ENCODE measurements around the gene TMEM271.
"Not testable (repeated sequence)": the region's sequence is repeated elsewhere in the genome, so short reads cannot be mapped to it uniquely, and the experiment has no call there.

The TMEM271 gene

GRCh38 chr4:609400-610050, 33.4 kb upstream of the TMEM271 start:
- DNase-seq, result no peak

GRCh38 chr4:608236-608635, 32.1 kb upstream of the TMEM271 start:
- no peak for DNase-seq

DNA sequence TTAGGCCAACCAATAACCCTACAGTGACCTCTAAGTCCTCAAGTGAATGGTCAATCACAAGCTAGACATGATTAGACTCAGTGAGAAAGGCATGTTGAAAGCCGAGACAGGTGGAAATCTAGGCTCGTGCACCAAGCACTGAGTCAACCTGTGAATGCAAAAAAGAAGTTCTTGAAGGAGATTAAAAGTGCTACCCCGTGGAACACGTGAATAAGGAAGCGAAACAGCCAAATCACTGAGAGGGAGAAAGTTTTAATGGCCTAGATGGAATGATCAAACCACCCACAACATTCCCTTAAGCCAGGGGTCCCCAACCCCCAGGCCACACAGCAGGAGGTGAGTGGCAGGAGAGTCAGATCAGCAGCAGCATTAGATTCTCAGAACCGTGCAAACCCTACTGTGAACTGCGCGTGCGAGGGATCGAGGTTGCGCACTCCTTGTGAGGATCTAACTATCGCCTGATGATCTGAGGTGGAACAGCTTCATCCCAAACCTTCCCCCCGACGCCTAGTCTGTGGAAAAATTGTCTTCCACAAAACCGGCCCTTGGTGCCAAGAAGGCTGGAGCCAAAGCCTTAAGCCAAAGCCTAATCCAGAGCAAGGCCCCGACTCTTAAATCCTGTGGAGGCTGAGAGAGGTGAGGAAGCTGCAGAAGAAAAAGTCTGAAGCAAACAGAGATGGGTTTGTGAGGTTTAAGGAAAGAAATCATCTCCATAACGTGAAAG, 29.8 kb upstream of the TMEM271 start:
- DNase-seq, result no peak

DNA sequence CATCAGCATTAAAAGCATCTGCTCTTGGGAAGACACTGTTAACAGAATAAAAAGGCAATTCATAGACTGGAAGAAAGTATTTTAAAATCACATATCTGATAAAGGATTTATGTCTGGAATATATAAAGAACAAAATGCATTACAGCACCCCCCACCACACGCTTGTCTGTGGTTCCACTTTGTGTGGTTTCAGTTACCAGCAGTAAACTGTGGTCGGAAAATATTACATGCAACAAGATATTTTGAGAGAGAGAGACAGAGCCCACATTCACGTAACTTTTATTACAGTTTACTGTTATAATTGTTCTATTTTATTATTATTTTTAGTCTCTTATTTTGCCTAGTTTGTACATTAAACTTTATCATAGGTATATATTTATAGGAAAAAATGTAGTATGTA, 28.0 kb upstream of the TMEM271 start:
- no peak for DNase-seq

GRCh38 chr4:602559-602942, 26.5 kb upstream of the TMEM271 start:
- peak; percentile 28 to 33 for DNase-seq

GRCh38 chr4:601612-602558, 25.8 kb upstream of the TMEM271 start:
- no peak for DNase-seq

DNA sequence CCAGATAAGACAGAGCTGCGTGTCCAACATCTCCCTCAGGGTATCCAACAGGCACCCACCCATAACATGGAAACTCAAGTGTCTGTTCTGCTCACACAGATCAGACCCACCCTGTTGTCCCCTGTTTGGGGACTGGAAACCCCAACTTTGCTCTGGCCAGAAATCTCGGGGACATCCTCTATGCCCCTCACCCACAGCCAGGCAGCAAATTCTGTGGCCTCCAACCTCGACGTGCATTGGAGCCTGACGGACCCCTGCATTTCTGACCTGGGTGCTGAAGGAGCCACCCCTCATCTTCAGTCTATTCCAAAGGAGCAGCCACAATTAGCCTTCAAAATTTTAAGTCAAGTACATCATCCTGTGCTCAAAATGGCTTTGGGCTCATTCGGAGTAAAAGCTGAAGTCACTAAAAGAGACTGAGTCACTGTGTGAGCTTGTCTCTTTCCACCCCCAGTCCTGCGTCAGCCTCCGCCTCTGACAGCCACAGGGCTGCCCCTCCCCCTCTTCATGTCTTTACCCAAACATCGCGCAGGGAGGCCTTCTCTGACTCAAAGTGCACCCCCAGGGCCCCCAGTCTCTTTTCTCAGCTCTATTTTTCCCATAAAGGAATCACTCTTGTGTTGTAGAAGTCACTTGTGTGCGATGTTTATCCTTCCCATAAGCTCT, 24.9 kb upstream of the TMEM271 start:
- DNase-seq, result no peak

- DNase-seq, result no peak
These were observed 24.1 kb upstream of the TMEM271 start for GRCh38 chr4:600166-600565.

DNA sequence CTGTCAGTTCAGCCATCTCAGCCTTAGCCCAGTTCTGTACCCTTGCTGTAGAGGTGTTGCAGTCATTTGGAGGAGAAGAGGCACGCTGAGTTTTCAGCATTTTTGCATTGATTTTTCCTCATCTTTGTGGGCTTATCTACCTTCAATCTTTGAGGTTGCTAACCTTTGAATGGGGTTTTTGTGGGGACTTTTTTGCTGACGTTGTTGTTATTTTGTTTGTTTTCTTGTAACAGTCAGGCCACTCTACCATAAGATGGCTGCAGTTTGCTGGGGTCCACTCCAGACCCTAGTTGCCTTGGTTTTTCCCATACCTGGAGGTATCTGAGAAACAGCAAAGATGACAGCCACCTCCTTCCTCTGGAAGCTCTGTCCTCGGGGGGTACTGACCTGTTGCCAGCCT, 22.8 kb upstream of the TMEM271 start:
- DNase-seq, result no peak

DNA sequence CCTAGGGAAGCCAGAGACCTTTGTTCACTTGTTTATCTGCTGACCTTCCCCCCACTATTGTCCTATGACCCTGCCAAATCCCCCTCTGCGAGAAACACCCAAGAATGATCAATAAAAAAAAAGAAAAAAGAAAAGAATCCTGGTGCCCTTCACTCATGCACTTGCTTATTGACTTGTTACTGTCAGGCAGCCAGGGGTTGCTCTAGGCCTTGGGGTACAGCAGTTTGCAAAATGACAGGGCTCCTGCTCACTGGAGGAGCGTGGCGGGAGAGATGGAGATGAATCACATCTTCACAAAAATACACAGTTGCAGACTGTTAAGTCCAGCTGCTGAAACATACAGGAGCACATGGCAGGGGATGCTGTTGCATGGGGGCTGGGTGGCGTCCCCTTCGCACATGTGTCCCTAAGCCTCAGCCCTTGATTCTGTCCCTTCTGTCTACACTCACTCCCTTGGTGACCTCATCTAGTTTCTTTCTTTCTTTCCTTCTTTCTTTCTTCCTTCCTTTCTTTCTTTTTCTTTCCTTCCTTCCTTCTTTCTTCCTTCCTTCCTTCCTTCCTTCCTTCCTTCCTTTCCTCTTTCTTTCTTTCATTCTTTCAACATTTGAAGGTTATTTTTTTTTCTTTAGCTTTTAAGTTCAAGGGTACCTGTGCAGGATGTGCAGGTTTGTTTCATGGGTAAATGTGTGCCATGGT, 16.9 kb upstream of the TMEM271 start:
- DNase-seq, result no peak

DNA sequence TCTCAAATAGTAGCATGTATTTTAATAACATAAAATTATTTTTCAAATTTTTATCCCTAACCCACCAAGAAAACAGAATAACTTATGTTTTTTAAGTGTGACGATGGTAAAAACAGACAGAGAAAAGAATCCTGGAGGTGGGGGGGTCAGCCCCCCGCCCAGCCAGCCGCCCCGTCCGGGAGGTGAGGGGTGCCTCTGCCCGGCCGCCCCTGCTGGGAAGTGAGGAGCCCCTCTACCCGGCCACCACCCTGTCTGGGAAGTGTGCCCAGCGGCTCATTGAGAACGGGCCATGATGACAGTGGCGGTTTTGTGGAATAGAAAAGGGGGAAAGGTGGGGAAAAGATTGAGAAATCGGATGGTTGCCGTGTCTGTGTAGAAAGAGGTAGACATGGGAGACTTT, 16.1 kb upstream of the TMEM271 start:
- not testable (repeated sequence) for DNase-seq

DNA sequence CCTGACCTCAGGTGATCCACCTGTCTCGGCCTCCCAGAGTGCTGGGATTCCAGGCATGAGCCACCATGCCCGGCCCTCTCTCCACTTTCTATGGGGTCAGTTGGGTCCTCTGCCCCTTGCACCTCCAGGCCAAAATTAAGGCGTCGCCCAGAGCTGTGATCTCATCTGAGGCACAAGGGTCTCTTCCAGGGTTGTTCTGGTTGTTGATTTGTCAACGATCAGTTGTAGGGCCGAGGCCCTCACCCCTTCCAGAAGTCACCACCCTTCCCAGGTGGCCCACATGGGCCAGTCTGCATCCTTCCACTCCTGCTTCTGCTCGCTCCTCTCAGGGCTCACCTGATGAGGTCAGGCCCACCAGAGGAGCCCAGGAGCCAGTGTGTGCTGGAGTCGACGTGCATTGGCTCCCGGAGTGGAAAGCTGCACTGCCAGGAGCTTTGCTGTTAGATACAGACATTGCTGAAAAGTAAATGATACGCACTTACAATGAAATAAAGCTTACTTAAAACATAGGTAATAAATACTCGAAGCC, 14.3 kb upstream of the TMEM271 start:
- DNase-seq, result no peak

GRCh38 chr4:589219-589963, 13.3 kb upstream of the TMEM271 start:
- DNase-seq, result no peak

DNA sequence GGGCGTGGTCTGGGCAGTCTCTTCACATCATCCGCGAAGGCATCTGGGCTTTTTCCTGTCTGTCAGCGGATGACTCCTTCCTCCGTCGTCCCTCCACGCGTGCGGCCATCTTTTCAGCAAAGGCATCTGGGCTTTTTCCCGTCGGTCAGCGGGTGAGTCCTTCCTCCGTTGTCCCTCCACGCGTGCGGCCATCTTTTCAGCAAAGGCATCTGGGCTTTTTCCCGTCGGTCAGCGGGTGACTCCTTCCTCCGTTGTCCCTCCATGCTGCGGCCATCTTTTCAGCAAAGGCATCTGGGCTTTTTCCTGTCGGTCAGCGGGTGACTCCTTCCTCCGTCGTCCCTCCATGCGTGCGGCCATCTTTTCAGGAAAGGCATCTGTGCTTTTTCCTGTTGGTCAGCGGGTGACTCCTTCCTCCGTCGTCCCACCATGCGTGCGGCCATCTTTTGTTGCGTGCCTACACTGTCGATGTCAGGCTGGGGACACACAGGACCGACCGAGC, 12.3 kb upstream of the TMEM271 start:
- DNase-seq, result no peak

DNA sequence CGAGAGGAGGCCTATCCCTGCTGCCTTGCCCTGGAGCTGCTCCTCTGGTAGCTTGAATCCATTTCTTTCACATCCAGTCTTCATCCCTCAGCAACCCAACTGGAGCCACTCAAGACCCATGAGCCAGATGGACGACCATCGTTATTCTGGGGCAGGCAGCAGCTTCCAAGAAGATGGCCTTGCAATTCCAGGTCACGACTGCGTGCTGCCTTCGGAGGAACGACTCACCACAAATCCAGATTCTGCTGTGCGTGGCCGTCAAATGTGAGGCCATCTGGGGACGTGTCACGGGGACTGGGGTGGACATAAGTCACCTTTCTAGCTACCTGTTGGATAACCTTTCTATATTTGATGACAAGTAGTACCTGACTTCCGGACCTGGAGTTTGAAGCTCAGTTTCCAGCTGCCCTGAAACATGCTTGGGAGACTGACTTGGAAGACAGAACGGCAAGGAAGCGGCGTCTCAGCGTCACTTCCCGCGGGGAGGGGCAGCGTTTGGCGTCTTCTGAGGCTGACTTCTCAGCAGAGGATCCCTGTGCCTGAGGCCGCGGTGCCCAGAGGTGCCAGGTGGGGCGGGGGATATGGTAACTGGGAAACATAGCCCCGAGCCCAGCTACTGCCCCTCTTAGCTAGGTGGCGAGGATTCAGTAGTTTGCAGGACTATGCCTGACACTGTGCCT, 11.7 kb upstream of the TMEM271 start:
- DNase-seq, result no peak

- DNase-seq, result no peak
These were observed 7.7 kb upstream of the TMEM271 start for GRCh38 chr4:583820-584219.

DNA sequence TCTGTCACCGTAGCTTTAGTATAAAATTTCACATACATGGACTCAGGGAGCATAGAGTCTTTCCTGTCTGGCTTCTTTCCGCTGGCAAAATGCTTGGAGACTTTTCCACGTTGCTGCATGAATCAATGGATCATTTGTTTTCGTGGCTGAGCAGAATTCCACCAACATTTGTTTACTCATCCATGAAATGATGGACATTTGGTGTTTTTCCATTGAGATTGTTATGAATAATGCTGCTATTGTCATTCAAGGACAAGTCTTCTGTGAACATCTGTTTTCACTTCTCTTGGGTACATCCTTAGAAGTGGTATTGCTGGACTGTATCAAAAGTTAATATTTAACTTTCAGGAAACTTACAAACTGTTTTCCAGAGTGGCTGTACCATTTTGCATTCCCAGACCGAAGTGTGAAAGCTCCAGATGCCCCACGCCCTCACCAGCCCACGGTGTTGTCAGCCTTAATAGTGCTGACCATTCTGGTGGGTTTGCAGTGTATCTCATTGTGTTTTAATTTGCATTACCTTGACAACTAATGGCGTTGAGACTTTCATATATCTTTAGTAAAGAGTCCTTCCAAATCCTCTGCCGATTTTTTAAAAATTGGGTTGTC, 5.8 kb upstream of the TMEM271 start:
- no peak for DNase-seq

DNA sequence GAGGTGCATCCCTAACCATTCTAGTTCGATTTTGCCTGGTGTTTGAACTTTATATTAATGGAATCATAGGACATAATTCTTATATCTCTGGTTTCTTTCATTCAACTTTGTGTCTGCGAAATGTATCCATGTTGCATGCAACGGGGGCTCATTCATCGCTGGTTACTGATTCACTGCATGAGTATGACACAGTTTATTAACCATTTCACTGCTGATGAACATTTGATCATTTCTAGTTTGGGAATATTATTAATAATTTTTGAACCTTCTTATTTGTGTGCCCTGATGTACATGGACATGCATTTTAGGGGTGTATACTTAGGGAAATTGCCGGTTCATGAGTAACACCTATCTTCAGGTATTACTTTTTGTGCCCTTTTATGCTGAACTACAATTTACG, 5.1 kb upstream of the TMEM271 start:
- DNase-seq, result no peak

GRCh38 chr4:579543-580175, 3.6 kb upstream of the TMEM271 start:
- DNase-seq, result no peak
